Measurements from ENCODE around the gene SNAP29. TPM values are rescaled to one million over a fixed set of nuclear protein-coding genes. Genes with fewer than 3 reads are reported as not detected.

The SNAP29 gene
- total RNA-seq, 1 experiment from 2014 or later, result 4.3 TPM

GRCh38 chr22:20868025-20868962, 9.5 kb downstream of the SNAP29 start:
- H3K36me3 ChIP-seq (replicated peaks; ENCODE audit: control insufficient read depth, insufficient read depth, low read length), result no peaks in the 10 kb centered on the region; the same call in 1 of the 2 replicates
- DNase-seq, result no peak

GRCh38 chr22:20869234-20869633, 10.4 kb downstream of the SNAP29 start:
- no peak for DNase-seq
- Histone ChIP-seq H3K27me3 (ENCODE audit: control insufficient read depth, insufficient read depth, low read length) (no peaks in the 10 kb centered on the region), H3K4me3 (ENCODE audit: insufficient read depth, low read depth, low read length) (no peak overlapping the region), H3K36me3 (replicated peaks; ENCODE audit: control insufficient read depth, insufficient read depth, low read length) (no peaks in the 10 kb centered on the region; the same call in 1 of the 2 replicates)

More at GRCh38 chr22:20868025-20868962, 9.5 kb downstream of the SNAP29 start:
- H3K27me3 ChIP-seq (ENCODE audit: control insufficient read depth, insufficient read depth, low read length), result no peaks in the 10 kb centered on the region
- H3K4me3 ChIP-seq (ENCODE audit: insufficient read depth, low read depth, low read length), result no peak overlapping the region

- Histone ChIP-seq H3K27me3 (ENCODE audit: control insufficient read depth, insufficient read depth, low read length) (no peaks in the 10 kb centered on the region), H3K4me3 (ENCODE audit: insufficient read depth, low read depth, low read length) (no peak overlapping the region), H3K36me3 (replicated peaks; ENCODE audit: control insufficient read depth, insufficient read depth, low read length) (no peaks in the 10 kb centered on the region; the same call in 1 of the 2 replicates)
- DNase-seq, result no peak
Measured at GRCh38 chr22:20873214-20873613, 14.4 kb downstream of the SNAP29 start.

- Histone ChIP-seq H3K36me3 (replicated peaks; ENCODE audit: control insufficient read depth, insufficient read depth, low read length) (no peaks in the 10 kb centered on the region; the same call in 1 of the 2 replicates), H3K27me3 (ENCODE audit: control insufficient read depth, insufficient read depth, low read length) (no peaks in the 10 kb centered on the region), H3K4me3 (ENCODE audit: insufficient read depth, low read depth, low read length) (no peak overlapping the region)
- no peak for DNase-seq
Measured at GRCh38 chr22:20875296-20875695, 16.5 kb downstream of the SNAP29 start.

GRCh38 chr22:20877715-20878114, 18.9 kb downstream of the SNAP29 start:
- DNase-seq, result no peak
- Histone ChIP-seq H3K27me3 (ENCODE audit: control insufficient read depth, insufficient read depth, low read length) (no peaks in the 10 kb centered on the region), H3K4me3 (ENCODE audit: insufficient read depth, low read depth, low read length) (no peak overlapping the region), H3K36me3 (replicated peaks; ENCODE audit: control insufficient read depth, insufficient read depth, low read length) (no peaks in the 10 kb centered on the region)

- no peaks in the 10 kb centered on the region for H3K27me3 ChIP-seq (ENCODE audit: control insufficient read depth, insufficient read depth, low read length)
- no peak overlapping the region for H3K4me3 ChIP-seq (ENCODE audit: insufficient read depth, low read depth, low read length)
- peaks cover 2% of the 10 kb centered on the region for H3K36me3 ChIP-seq (replicated peaks; ENCODE audit: control insufficient read depth, insufficient read depth, low read length)
- DNase-seq, result no peak
Measured at GRCh38 chr22:20881231-20881630, 22.4 kb downstream of the SNAP29 start.

- DNase-seq, result no peak
- no peak overlapping the region for H3K4me3 ChIP-seq (ENCODE audit: insufficient read depth, low read depth, low read length)
- no peaks in the 10 kb centered on the region for H3K27me3 ChIP-seq (ENCODE audit: control insufficient read depth, insufficient read depth, low read length)
- H3K36me3 ChIP-seq (replicated peaks; ENCODE audit: control insufficient read depth, insufficient read depth, low read length), result peaks cover 2% of the 10 kb centered on the region
Measured at GRCh38 chr22:20881869-20882815, 23.3 kb downstream of the SNAP29 start.

- Histone ChIP-seq H3K4me3 (ENCODE audit: insufficient read depth, low read depth, low read length) (no peak overlapping the region), H3K27me3 (ENCODE audit: control insufficient read depth, insufficient read depth, low read length) (no peaks in the 10 kb centered on the region)
Measured at GRCh38 chr22:20882855-20883254, 24.0 kb downstream of the SNAP29 start.

GRCh38 chr22:20884454-20884853, 25.6 kb downstream of the SNAP29 start:
- peaks cover 2% of the 10 kb centered on the region for H3K36me3 ChIP-seq (replicated peaks; ENCODE audit: control insufficient read depth, insufficient read depth, low read length)
- H3K27me3 ChIP-seq (ENCODE audit: control insufficient read depth, insufficient read depth, low read length), result no peaks in the 10 kb centered on the region
- no peak for DNase-seq
- H3K4me3 ChIP-seq (ENCODE audit: insufficient read depth, low read depth, low read length), result no peak overlapping the region

More at GRCh38 chr22:20882855-20883254, 24.0 kb downstream of the SNAP29 start:
- peaks cover 2% of the 10 kb centered on the region for H3K36me3 ChIP-seq (replicated peaks; ENCODE audit: control insufficient read depth, insufficient read depth, low read length)
- DNase-seq, result no peak

- DNase-seq, result no peak
- Histone ChIP-seq H3K36me3 (replicated peaks; ENCODE audit: control insufficient read depth, insufficient read depth, low read length) (peaks cover 2% of the 10 kb centered on the region), H3K4me3 (ENCODE audit: insufficient read depth, low read depth, low read length) (no peak overlapping the region), H3K27me3 (ENCODE audit: control insufficient read depth, insufficient read depth, low read length) (no peaks in the 10 kb centered on the region)
Measured at GRCh38 chr22:20885017-20885556, 26.3 kb downstream of the SNAP29 start.

GRCh38 chr22:20885557-20886323, 26.9 kb downstream of the SNAP29 start:
- Histone ChIP-seq H3K36me3 (replicated peaks; ENCODE audit: control insufficient read depth, insufficient read depth, low read length) (peaks cover 2% of the 10 kb centered on the region), H3K4me3 (ENCODE audit: insufficient read depth, low read depth, low read length) (no peak overlapping the region), H3K27me3 (ENCODE audit: control insufficient read depth, insufficient read depth, low read length) (no peaks in the 10 kb centered on the region)
- DNase-seq, result peak; percentile 92

- DNase-seq, result no peak
- no peaks in the 10 kb centered on the region for H3K27me3 ChIP-seq (ENCODE audit: control insufficient read depth, insufficient read depth, low read length)
Measured at GRCh38 chr22:20887375-20887774, 28.6 kb downstream of the SNAP29 start.

GRCh38 chr22:20889025-20889704, 30.4 kb downstream of the SNAP29 start:
- H3K36me3 ChIP-seq (replicated peaks; ENCODE audit: control insufficient read depth, insufficient read depth, low read length), result no peaks in the 10 kb centered on the region; the same call in none of the 2 replicates
- H3K27me3 ChIP-seq (ENCODE audit: control insufficient read depth, insufficient read depth, low read length), result no peaks in the 10 kb centered on the region
- no peak for DNase-seq
- H3K4me3 ChIP-seq (ENCODE audit: insufficient read depth, low read depth, low read length), result no peak overlapping the region

More at GRCh38 chr22:20887375-20887774, 28.6 kb downstream of the SNAP29 start:
- H3K36me3 ChIP-seq (replicated peaks; ENCODE audit: control insufficient read depth, insufficient read depth, low read length), result peaks cover 2% of the 10 kb centered on the region
- H3K4me3 ChIP-seq (ENCODE audit: insufficient read depth, low read depth, low read length), result no peak overlapping the region

Measured in H7 (cell line).